Measurements from ENCODE around the gene HTATSF1.

HTATSF1 gene

GRCh38 chrX:136531951-136532350, 34.6 kb downstream of the HTATSF1 start, which contains the start of gene VGLL1:
Gene VGLL1, plus strand, starts transcription at chrX:136532215. Its CDS starts 3,806 bp downstream, at chrX:136536021.
- Mint-ChIP-seq H3K27me3 (ENCODE audit: low read depth) (peaks cover 12% of the 10 kb centered on the region), H3K9me3 (no peaks in the 10 kb centered on the region), H3K27ac (no peak within 1 kb of the TSS), H3K36me3 (ENCODE audit: low read depth) (no peaks in the 10 kb centered on the region), H3K4me3 (no peak within 1 kb of the TSS), H3K4me1 (ENCODE audit: low read depth) (peaks cover 4% of the 10 kb centered on the region)

GRCh38 chrX:136534131-136534530, 36.7 kb downstream of the HTATSF1 start:
- peaks cover 12% of the 10 kb centered on the region for H3K27me3 Mint-ChIP-seq (ENCODE audit: low read depth)
- no peaks in the 10 kb centered on the region for H3K36me3 Mint-ChIP-seq (ENCODE audit: low read depth)
- no peak overlapping the region for H3K27ac Mint-ChIP-seq
- no peaks in the 10 kb centered on the region for H3K9me3 Mint-ChIP-seq
- peaks cover 4% of the 10 kb centered on the region for H3K4me1 Mint-ChIP-seq (ENCODE audit: low read depth)
- H3K4me3 Mint-ChIP-seq: no peak overlapping the region

DNA sequence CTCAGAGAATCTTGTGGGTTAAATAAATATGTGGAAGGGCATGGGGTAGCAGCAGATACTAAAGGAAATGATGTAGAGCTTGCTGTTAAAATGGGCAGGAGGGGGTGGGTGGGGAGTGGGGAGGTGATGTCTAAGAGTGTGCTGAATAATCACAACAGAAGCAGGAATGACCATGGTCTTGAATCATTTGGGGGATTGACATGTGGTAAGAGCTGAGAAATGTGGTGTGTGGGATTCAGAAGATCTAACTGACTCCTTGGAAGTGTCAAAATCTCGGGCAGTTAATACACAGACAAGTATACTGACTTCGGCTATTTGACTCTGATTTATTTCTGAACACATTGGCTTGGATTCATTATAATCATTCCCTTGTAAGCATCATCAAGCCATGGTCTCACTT, 41.4 kb downstream of the HTATSF1 start:
- Mint-ChIP-seq H3K9me3 (no peaks in the 10 kb centered on the region), H3K4me3 (no peak overlapping the region), H3K27me3 (ENCODE audit: low read depth) (peaks cover 5% of the 10 kb centered on the region), H3K4me1 (ENCODE audit: low read depth) (peaks cover 9% of the 10 kb centered on the region), H3K36me3 (ENCODE audit: low read depth) (peaks cover 1% of the 10 kb centered on the region), H3K27ac (no peak overlapping the region)

- H3K27me3 Mint-ChIP-seq (ENCODE audit: low read depth): peaks cover 5% of the 10 kb centered on the region
- H3K27ac Mint-ChIP-seq: no peak overlapping the region
- peaks cover 1% of the 10 kb centered on the region for H3K36me3 Mint-ChIP-seq (ENCODE audit: low read depth)
- peaks cover 16% of the 10 kb centered on the region for H3K4me1 Mint-ChIP-seq (ENCODE audit: low read depth)
- no peak overlapping the region for H3K4me3 Mint-ChIP-seq
- H3K9me3 Mint-ChIP-seq: no peaks in the 10 kb centered on the region
Observed at GRCh38 chrX:136540226-136540625, 42.8 kb downstream of the HTATSF1 start.

- no peak overlapping the region for H3K4me3 Mint-ChIP-seq
Observed at GRCh38 chrX:136541294-136541693, 43.9 kb downstream of the HTATSF1 start.

GRCh38 chrX:136542281-136542680, 44.9 kb downstream of the HTATSF1 start:
- Mint-ChIP-seq H3K4me1 (ENCODE audit: low read depth) (peaks cover 33% of the 10 kb centered on the region), H3K27me3 (ENCODE audit: low read depth) (no peaks in the 10 kb centered on the region), H3K27ac (no peak overlapping the region), H3K9me3 (no peaks in the 10 kb centered on the region), H3K36me3 (ENCODE audit: low read depth) (peaks cover 4% of the 10 kb centered on the region), H3K4me3 (no peak overlapping the region)

More at GRCh38 chrX:136541294-136541693, 43.9 kb downstream of the HTATSF1 start:
- no peak overlapping the region for H3K27ac Mint-ChIP-seq
- no peaks in the 10 kb centered on the region for H3K9me3 Mint-ChIP-seq
- peaks cover 25% of the 10 kb centered on the region for H3K4me1 Mint-ChIP-seq (ENCODE audit: low read depth)
- H3K36me3 Mint-ChIP-seq (ENCODE audit: low read depth): peaks cover 4% of the 10 kb centered on the region
- H3K27me3 Mint-ChIP-seq (ENCODE audit: low read depth): peaks cover 4% of the 10 kb centered on the region

- H3K4me1 Mint-ChIP-seq (ENCODE audit: low read depth): peaks cover 36% of the 10 kb centered on the region
- no peaks in the 10 kb centered on the region for H3K9me3 Mint-ChIP-seq
- H3K27ac Mint-ChIP-seq: peak overlapping the region; percentile 76
- H3K27me3 Mint-ChIP-seq (ENCODE audit: low read depth): no peaks in the 10 kb centered on the region
- peak overlapping the region; percentile 17 for H3K4me3 Mint-ChIP-seq
- H3K36me3 Mint-ChIP-seq (ENCODE audit: low read depth): peaks cover 4% of the 10 kb centered on the region
Observed at GRCh38 chrX:136546371-136546781, 49.0 kb downstream of the HTATSF1 start.

DNA sequence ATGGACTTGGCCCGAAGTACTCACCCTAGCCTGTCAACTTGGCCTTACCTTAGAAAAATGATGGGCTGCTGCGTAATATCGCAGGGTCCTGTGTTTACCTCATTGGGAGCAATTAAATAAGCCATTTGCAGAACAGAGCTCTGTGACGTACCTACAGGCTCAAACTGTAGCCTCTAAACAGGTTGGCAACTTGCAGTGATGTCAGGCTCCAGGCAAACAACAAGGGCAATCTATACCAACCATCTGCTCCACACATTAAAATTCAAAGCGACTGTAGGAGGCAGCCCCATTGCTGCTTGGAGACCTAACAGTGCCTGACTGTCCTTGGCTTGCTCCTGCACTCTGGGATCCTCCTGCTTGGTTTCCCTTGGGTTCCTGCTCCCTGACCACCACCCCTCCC, 51.8 kb downstream of the HTATSF1 start:
- peaks cover 2% of the 10 kb centered on the region for H3K36me3 Mint-ChIP-seq (ENCODE audit: low read depth)
- H3K9me3 Mint-ChIP-seq: no peaks in the 10 kb centered on the region
- H3K27ac Mint-ChIP-seq: no peak overlapping the region
- no peak overlapping the region for H3K4me3 Mint-ChIP-seq
- H3K4me1 Mint-ChIP-seq (ENCODE audit: low read depth): peaks cover 28% of the 10 kb centered on the region
- no peaks in the 10 kb centered on the region for H3K27me3 Mint-ChIP-seq (ENCODE audit: low read depth)

GRCh38 chrX:136551410-136551809, 54.0 kb downstream of the HTATSF1 start:
- Mint-ChIP-seq H3K27me3 (ENCODE audit: low read depth) (no peaks in the 10 kb centered on the region), H3K4me3 (no peak overlapping the region), H3K4me1 (ENCODE audit: low read depth) (peaks cover 10% of the 10 kb centered on the region), H3K9me3 (no peaks in the 10 kb centered on the region), H3K36me3 (ENCODE audit: low read depth) (no peaks in the 10 kb centered on the region), H3K27ac (no peak overlapping the region)

DNA sequence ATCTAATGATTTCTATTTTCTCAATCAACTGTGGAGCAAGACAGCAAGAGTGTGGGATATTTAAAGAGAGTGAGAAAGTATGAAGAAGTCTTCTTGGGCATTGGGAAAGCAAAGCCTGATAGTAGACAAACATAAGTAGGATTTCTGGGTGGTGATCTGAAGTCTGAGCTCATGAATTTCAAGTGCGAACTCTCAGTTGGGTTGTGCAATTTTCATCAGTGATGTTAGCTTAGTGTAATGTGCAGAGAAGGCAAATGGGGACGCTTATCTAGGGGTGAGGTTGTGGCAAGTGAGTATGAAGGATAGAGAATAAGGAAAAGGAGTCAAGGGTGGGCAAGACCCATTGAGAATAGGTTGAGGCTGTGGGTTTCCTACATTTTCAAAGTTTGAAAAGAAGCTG, 58.3 kb downstream of the HTATSF1 start:
- no peaks in the 10 kb centered on the region for H3K9me3 Mint-ChIP-seq
- H3K4me3 Mint-ChIP-seq: no peak overlapping the region
- no peaks in the 10 kb centered on the region for H3K36me3 Mint-ChIP-seq (ENCODE audit: low read depth)
- no peaks in the 10 kb centered on the region for H3K4me1 Mint-ChIP-seq (ENCODE audit: low read depth)
- peaks cover 3% of the 10 kb centered on the region for H3K27me3 Mint-ChIP-seq (ENCODE audit: low read depth)
- H3K27ac Mint-ChIP-seq: no peak overlapping the region

All from T-helper 1 cell treated with Interleukin-12 subunit alpha and Interleukin-12 subunit beta and Interleukin-4 antibody, amounts not matched to agents 30 μg/mL and 1 μg/mL, for 36 hours (primary cell).